ENCODE data around the gene LOXHD1. TPM values are rescaled to one million over a fixed set of nuclear protein-coding genes. Genes with fewer than 3 reads are reported as not detected.

The LOXHD1 gene
- total RNA-seq, 1 experiment from 2014 or later, result 0.35 TPM

GRCh38 chr18:46434629-46435028 is 222.4 kb downstream of the LOXHD1 start:
- H3K36me3 Mint-ChIP-seq, result no peaks in the 10 kb centered on the region
- ChIA-PET POLR2A (no interaction called here), CTCF (no interaction called here)
- peaks cover 32% of the 10 kb centered on the region for H3K4me1 Mint-ChIP-seq
- DNase-seq (ENCODE audit: low spot score), result no peak
- no peak overlapping the region for H3K27ac Mint-ChIP-seq
- no peak for TF ChIP-seq NR1H2 (CRISPR knock-in tag; IDR thresholded peaks at IDR 0.05)
- TF ChIP-seq SP1 (CRISPR knock-in tag; conservative IDR thresholded peaks at IDR 0.05), result no peak
- no peaks in the 10 kb centered on the region for H3K9me3 Mint-ChIP-seq
- H3K27me3 Mint-ChIP-seq (ENCODE audit: low read depth), result no peaks in the 10 kb centered on the region
- no peak for ATAC-seq
- no peak overlapping the region for H3K4me3 Mint-ChIP-seq

DNA sequence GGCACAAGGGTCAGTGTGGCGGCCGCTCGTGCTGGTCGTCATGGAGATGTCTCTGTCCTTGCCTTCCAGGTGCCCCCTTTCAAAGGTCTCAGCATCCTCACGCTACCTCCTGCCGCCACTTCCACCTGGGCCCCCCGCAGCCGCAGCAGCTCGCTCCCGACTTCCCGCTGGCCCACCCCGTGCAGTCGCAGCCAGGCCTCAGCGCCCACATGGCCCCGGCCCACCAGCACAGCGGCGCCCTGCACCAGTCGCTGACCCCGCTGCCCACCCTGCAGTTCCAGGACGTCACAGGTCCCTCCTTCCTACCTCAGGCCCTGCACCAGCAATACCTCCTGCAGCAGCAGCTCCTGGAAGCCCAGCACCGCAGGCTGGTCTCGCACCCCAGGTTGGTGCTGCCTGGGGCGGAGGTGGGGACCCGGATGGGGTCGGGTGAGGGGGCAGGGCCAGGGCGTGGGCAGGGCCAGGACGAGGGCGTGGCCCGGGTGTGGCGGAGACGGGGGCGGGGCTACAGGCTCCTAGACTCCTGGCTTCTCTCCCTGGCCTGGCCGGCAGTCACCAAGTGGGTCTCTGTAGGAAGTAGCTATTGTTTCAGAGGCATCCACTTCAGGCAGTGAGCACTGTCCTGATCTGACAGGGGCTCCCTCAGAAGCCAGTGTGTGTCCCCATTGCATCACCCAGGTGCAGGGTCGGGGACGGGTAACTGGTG is 223.7 kb downstream of the LOXHD1 start:
- ATAC-seq (peak; percentile 98), DNase-seq (ENCODE audit: low spot score) (peak; percentile 92)
- POLR2A ChIA-PET, result interaction anchor here (0.8 to 1.4 kb wide), 2 partner anchors 15 to 40 kb away, joined by 3 to 4 read pairs; no protein-coding TSS in a partner anchor
- Mint-ChIP-seq H3K27me3 (ENCODE audit: low read depth) (no peaks in the 10 kb centered on the region), H3K27ac (no peak overlapping the region), H3K4me3 (peak overlapping the region; percentile 49), H3K36me3 (no peaks in the 10 kb centered on the region), H3K4me1 (peaks cover 32% of the 10 kb centered on the region), H3K9me3 (no peaks in the 10 kb centered on the region)
- CTCF ChIA-PET, result interaction anchor here (1.0 to 2.5 kb wide), 8 partner anchors 14 to 225 kb away, joined by 3 to 23 read pairs (median 8); no protein-coding TSS in a partner anchor
- TF ChIP-seq FOXK1 (CRISPR knock-in tag; IDR thresholded peaks at IDR 0.05), result 0 out of 2 replicates have a peak, but pooled peaks have one; percentile 51
- TF ChIP-seq, protein P1, sequence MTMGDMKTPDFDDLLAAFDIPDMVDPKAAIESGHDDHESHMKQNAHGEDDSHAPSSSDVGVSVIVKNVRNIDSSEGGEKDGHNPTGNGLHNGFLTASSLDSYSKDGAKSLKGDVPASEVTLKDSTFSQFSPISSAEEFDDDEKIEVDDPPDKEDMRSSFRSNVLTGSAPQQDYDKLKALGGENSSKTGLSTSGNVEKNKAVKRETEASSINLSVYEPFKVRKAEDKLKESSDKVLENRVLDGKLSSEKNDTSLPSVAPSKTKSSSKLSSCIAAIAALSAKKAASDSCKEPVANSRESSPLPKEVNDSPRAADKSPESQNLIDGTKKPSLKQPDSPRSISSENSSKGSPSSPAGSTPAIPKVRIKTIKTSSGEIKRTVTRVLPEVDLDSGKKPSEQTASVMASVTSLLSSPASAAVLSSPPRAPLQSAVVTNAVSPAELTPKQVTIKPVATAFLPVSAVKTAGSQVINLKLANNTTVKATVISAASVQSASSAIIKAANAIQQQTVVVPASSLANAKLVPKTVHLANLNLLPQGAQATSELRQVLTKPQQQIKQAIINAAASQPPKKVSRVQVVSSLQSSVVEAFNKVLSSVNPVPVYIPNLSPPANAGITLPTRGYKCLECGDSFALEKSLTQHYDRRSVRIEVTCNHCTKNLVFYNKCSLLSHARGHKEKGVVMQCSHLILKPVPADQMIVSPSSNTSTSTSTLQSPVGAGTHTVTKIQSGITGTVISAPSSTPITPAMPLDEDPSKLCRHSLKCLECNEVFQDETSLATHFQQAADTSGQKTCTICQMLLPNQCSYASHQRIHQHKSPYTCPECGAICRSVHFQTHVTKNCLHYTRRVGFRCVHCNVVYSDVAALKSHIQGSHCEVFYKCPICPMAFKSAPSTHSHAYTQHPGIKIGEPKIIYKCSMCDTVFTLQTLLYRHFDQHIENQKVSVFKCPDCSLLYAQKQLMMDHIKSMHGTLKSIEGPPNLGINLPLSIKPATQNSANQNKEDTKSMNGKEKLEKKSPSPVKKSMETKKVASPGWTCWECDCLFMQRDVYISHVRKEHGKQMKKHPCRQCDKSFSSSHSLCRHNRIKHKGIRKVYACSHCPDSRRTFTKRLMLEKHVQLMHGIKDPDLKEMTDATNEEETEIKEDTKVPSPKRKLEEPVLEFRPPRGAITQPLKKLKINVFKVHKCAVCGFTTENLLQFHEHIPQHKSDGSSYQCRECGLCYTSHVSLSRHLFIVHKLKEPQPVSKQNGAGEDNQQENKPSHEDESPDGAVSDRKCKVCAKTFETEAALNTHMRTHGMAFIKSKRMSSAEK (CRISPR knock-in tag; IDR thresholded peaks at IDR 0.05; ENCODE audit: borderline replicate concordance), result no peak
- TF ChIP-seq ESRRA (CRISPR knock-in tag; IDR thresholded peaks at IDR 0.05; ENCODE audit: borderline replicate concordance), result 0 out of 2 replicates have a peak, but pooled peaks have one; percentile 48
- no peak for TF ChIP-seq NR3C1 (CRISPR knock-in tag; conservative IDR thresholded peaks at IDR 0.05; ENCODE audit: low read depth)
- no peak for TF ChIP-seq MXD4 (CRISPR knock-in tag; IDR thresholded peaks at IDR 0.05; ENCODE audit: borderline replicate concordance)
- no peak for TF ChIP-seq HMGXB4 (CRISPR knock-in tag; IDR thresholded peaks at IDR 0.05)
- peak; percentile 58; the same call in 1 of the 2 replicates for TF ChIP-seq FOXP1 (CRISPR knock-in tag; IDR thresholded peaks at IDR 0.05; ENCODE audit: borderline replicate concordance)
- TF ChIP-seq ZNF423 (CRISPR knock-in tag; IDR thresholded peaks at IDR 0.05), result peak; percentile 77
- no peak for TF ChIP-seq ZNF263 (CRISPR knock-in tag; IDR thresholded peaks at IDR 0.05; ENCODE audit: low read depth)
- no peak for TF ChIP-seq JAZF1 (CRISPR knock-in tag; IDR thresholded peaks at IDR 0.05)
- TF ChIP-seq AFF4 (CRISPR knock-in tag; IDR thresholded peaks at IDR 0.05; ENCODE audit: borderline replicate concordance), result no peak
- no peak for TF ChIP-seq ZNF512 (CRISPR knock-in tag; IDR thresholded peaks at IDR 0.05; ENCODE audit: borderline replicate concordance)
- TF ChIP-seq, protein P2, sequence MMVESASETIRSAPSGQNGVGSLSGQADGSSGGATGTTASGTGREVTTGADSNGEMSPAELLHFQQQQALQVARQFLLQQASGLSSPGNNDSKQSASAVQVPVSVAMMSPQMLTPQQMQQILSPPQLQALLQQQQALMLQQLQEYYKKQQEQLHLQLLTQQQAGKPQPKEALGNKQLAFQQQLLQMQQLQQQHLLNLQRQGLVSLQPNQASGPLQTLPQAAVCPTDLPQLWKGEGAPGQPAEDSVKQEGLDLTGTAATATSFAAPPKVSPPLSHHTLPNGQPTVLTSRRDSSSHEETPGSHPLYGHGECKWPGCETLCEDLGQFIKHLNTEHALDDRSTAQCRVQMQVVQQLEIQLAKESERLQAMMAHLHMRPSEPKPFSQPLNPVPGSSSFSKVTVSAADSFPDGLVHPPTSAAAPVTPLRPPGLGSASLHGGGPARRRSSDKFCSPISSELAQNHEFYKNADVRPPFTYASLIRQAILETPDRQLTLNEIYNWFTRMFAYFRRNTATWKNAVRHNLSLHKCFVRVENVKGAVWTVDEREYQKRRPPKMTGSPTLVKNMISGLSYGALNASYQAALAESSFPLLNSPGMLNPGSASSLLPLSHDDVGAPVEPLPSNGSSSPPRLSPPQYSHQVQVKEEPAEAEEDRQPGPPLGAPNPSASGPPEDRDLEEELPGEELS (CRISPR knock-in tag; IDR thresholded peaks at IDR 0.05), result peak; percentile 41; the same call in 1 of the 2 replicates
- TF ChIP-seq HMGA2 (CRISPR knock-in tag; IDR thresholded peaks at IDR 0.05), result no peak
- TF ChIP-seq ETV6 (CRISPR knock-in tag; IDR thresholded peaks at IDR 0.05), result peak; percentile 63; the same call in 1 of the 2 replicates
- TF ChIP-seq, protein P3, sequence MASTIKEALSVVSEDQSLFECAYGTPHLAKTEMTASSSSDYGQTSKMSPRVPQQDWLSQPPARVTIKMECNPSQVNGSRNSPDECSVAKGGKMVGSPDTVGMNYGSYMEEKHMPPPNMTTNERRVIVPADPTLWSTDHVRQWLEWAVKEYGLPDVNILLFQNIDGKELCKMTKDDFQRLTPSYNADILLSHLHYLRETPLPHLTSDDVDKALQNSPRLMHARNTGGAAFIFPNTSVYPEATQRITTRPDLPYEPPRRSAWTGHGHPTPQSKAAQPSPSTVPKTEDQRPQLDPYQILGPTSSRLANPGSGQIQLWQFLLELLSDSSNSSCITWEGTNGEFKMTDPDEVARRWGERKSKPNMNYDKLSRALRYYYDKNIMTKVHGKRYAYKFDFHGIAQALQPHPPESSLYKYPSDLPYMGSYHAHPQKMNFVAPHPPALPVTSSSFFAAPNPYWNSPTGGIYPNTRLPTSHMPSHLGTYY (CRISPR knock-in tag; IDR thresholded peaks at IDR 0.05), result no peak
- TF ChIP-seq TEAD1 (CRISPR knock-in tag; IDR thresholded peaks at IDR 0.05), result no peak
